Measurements from ENCODE around the gene METTL22.

Gene METTL22

GRCh38 chr16:8595783-8596182 is 25.7 kb upstream of the METTL22 start:
- no peak for DNase-seq

GRCh38 chr16:8596581-8596980 is 24.9 kb upstream of the METTL22 start:
- no peak for DNase-seq

- DNase-seq = no peak
Observed at GRCh38 chr16:8600144-8600775, 21.2 kb upstream of the METTL22 start.

- DNase-seq = no peak
Observed at GRCh38 chr16:8605554-8605953, 15.9 kb upstream of the METTL22 start.

GRCh38 chr16:8607214-8607613 is 14.3 kb upstream of the METTL22 start:
- no peak for DNase-seq

GRCh38 chr16:8611122-8611521 is 10.4 kb upstream of the METTL22 start:
- no peak for DNase-seq

GRCh38 chr16:8611886-8612600 is 9.5 kb upstream of the METTL22 start:
- no peak for DNase-seq

- DNase-seq = no peak
Observed at GRCh38 chr16:8614435-8615029, 7.0 kb upstream of the METTL22 start.

GRCh38 chr16:8619671-8620370 is 1.7 kb upstream of the METTL22 start:
- no peak for DNase-seq

GRCh38 chr16:8620535-8620934 is 963 bp upstream of the METTL22 start:
- DNase-seq = no peak

- DNase-seq = no peak
Observed at GRCh38 chr16:8621222-8621571, 301 bp upstream of the METTL22 start.

GRCh38 chr16:8622315-8622656 is 788 bp downstream of the METTL22 start:
- DNase-seq = no peak

- DNase-seq = no peak
Observed at GRCh38 chr16:8623634-8624033, 2.1 kb downstream of the METTL22 start.

- DNase-seq = no peak
Observed at GRCh38 chr16:8625491-8626087, 4.1 kb downstream of the METTL22 start.

GRCh38 chr16:8626946-8627345 is 5.4 kb downstream of the METTL22 start:
- no peak for DNase-seq

GRCh38 chr16:8627456-8627855 is 6.0 kb downstream of the METTL22 start:
- DNase-seq = no peak

GRCh38 chr16:8628981-8629725 is 7.7 kb downstream of the METTL22 start:
- DNase-seq = no peak

GRCh38 chr16:8630255-8630953 is 8.9 kb downstream of the METTL22 start:
- DNase-seq = no peak

- no peak for DNase-seq
Observed at GRCh38 chr16:8631373-8631772, 9.9 kb downstream of the METTL22 start.

GRCh38 chr16:8631818-8632465 is 10.4 kb downstream of the METTL22 start:
- no peak for DNase-seq

- peak; percentile 42 for DNase-seq
Observed at GRCh38 chr16:8632675-8633182, 11.2 kb downstream of the METTL22 start.

Measured in CD4-positive, alpha-beta T cell treated with Interleukin-17A for 1 hour (primary cell).